Measurements from ENCODE around the gene NTM.

GRCh38 chr11:131378931-131379330, 8.5 kb downstream of the NTM start:
- TF ChIP-seq CTCF (conservative IDR thresholded peaks at IDR 0.05; ENCODE audit: low read length) (no peak), EZH2phosphoT487 (IDR thresholded peaks at IDR 0.05; ENCODE audit: borderline replicate concordance) (no peak)

Data from Loucy (cell line).